SIG-M5 treated with dmso at 0.1 percent for 504 hours (cell line): ENCODE results near the gene DSTYK.
A peak's percentile ranks its signal among the peaks of the same experiment; 100 is the strongest.

Experiments used
- DNase-seq: peaks from one replicate; lab custom pipeline; 2025; ENCODE audit not compliant: unreplicated experiment; lab: John Stamatoyannopoulos, UW

DSTYK gene

GRCh38 chr1:205220421-205220820, 8.9 kb upstream of the DSTYK start:
- no peak for DNase-seq

- no peak for DNase-seq
These were observed 5.9 kb upstream of the DSTYK start for GRCh38 chr1:205217418-205217817.

- DNase-seq = no peak
These were observed 5.1 kb upstream of the DSTYK start for GRCh38 chr1:205216588-205216987.

- peak; percentile 83 for DNase-seq
These were observed 3.3 kb upstream of the DSTYK start for GRCh38 chr1:205214756-205215155.

GRCh38 chr1:205211839-205212536, 486 bp upstream of the DSTYK start:
- DNase-seq = peak; percentile 82

- DNase-seq = peak; percentile 32
These were observed 740 bp downstream of the DSTYK start for GRCh38 chr1:205210756-205211168.

- no peak for DNase-seq
These were observed 2.7 kb downstream of the DSTYK start for GRCh38 chr1:205208811-205209210.

- DNase-seq = no peak
These were observed 6.4 kb downstream of the DSTYK start for GRCh38 chr1:205205055-205205454.

- DNase-seq = no peak
These were observed 7.0 kb downstream of the DSTYK start for GRCh38 chr1:205204552-205204951.

- no peak for DNase-seq
These were observed 11.6 kb downstream of the DSTYK start for GRCh38 chr1:205199931-205200299.

GRCh38 chr1:205199090-205199930, 12.2 kb downstream of the DSTYK start:
- DNase-seq = no peak

GRCh38 chr1:205192287-205192686, 19.2 kb downstream of the DSTYK start:
- no peak for DNase-seq

GRCh38 chr1:205191622-205192021, 19.9 kb downstream of the DSTYK start:
- no peak for DNase-seq

- DNase-seq = no peak
These were observed 20.5 kb downstream of the DSTYK start for GRCh38 chr1:205190845-205191577.

- no peak for DNase-seq
These were observed 22.4 kb downstream of the DSTYK start for GRCh38 chr1:205189131-205189530.

GRCh38 chr1:205188596-205188995, 22.9 kb downstream of the DSTYK start:
- DNase-seq = no peak

GRCh38 chr1:205188098-205188497, 23.4 kb downstream of the DSTYK start:
- DNase-seq = no peak

GRCh38 chr1:205187420-205187819, 24.1 kb downstream of the DSTYK start:
- no peak for DNase-seq

- no peak for DNase-seq
These were observed 25.3 kb downstream of the DSTYK start for GRCh38 chr1:205186191-205186590.

- DNase-seq = no peak
These were observed 27.7 kb downstream of the DSTYK start for GRCh38 chr1:205183676-205184335.

GRCh38 chr1:205182930-205183329, 28.6 kb downstream of the DSTYK start:
- no peak for DNase-seq
